ENCODE results near the gene HEXB. TPM values are rescaled to one million over a fixed set of nuclear protein-coding genes. Genes with fewer than 3 reads are reported as not detected.
A peak's percentile ranks its signal among the peaks of the same experiment; 100 is the strongest.

The HEXB gene
- total and polyA plus RNA-seq, 2 of the 13 experiments (the other 11 are each of a cell fraction or from before 2014, with no cell fraction given) = 100 to 104 TPM

DNA sequence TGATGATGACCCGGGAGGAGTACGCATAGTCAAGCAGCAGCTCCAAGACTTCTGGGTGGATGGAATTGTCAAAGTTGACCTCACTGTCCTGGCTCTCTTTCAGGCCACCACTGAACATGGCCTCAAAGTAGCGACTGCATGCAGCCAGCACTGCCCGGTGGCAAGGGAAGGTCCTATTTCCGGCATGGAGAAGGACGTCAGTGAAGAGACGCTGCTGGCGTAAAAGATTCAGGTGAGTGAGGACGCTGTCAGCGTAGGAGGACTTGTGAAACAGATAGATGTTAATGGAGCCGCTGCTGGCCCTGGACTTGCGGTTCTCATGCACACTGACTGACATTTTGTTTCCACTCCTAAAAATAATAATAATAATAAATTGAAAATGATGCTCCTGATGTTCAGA is 48.9 kb upstream of the HEXB start (continued):
- 0 out of 2 replicates have a peak, but pooled peaks have one; percentile 26 for TF ChIP-seq FUBP1 (CRISPR knock-in tag; IDR thresholded peaks at IDR 0.05; ENCODE audit: borderline replicate concordance)
- no peak for TF ChIP-seq KLF13 (CRISPR knock-in tag; IDR thresholded peaks at IDR 0.05)
- TF ChIP-seq ZSCAN25 (CRISPR knock-in tag; IDR thresholded peaks at IDR 0.05) = no peak
- TF ChIP-seq BCL6 (CRISPR knock-in tag; IDR thresholded peaks at IDR 0.05) = no peak
- no peak for TF ChIP-seq ZNF232 (CRISPR knock-in tag; IDR thresholded peaks at IDR 0.05; ENCODE audit: borderline replicate concordance)
- TF ChIP-seq ZNF264 (CRISPR knock-in tag; IDR thresholded peaks at IDR 0.05) = no peak
- TF ChIP-seq KAT2B (IDR thresholded peaks at IDR 0.05; ENCODE audit: borderline replicate concordance, low read depth, low read length) = no peak
- no peak for TF ChIP-seq IRF2 (CRISPR knock-in tag; IDR thresholded peaks at IDR 0.05)
- TF ChIP-seq RBM22 (optimal IDR thresholded peaks at IDR 0.05; ENCODE audit: low read length) = peak; percentile 3
- 0 out of 2 replicates have a peak, but pooled peaks have one; percentile 31 for TF ChIP-seq HOXA3 (CRISPR knock-in tag; IDR thresholded peaks at IDR 0.05)
- TF ChIP-seq MIXL1 (CRISPR knock-in tag; IDR thresholded peaks at IDR 0.05) = no peak
- TF ChIP-seq ZNF687 (CRISPR knock-in tag; IDR thresholded peaks at IDR 0.05) = peak; percentile 55
- no peak for TF ChIP-seq CCAR2 (optimal IDR thresholded peaks at IDR 0.05; ENCODE audit: low read depth, low read length)
- TF ChIP-seq ZNF205 (CRISPR knock-in tag; IDR thresholded peaks at IDR 0.05) = no peak
- peak; percentile 48; the same call in 1 of the 2 replicates for TF ChIP-seq ZBTB38 (CRISPR knock-in tag; IDR thresholded peaks at IDR 0.05)
- no peak for TF ChIP-seq ZNF878 (CRISPR knock-in tag; IDR thresholded peaks at IDR 0.05)
- TF ChIP-seq LCORL (IDR thresholded peaks at IDR 0.05) = no peak
- TF ChIP-seq LCORL (CRISPR knock-in tag; IDR thresholded peaks at IDR 0.05) = no peak
- TF ChIP-seq POLR2G (IDR thresholded peaks at IDR 0.05; ENCODE audit: low read depth, low read length) = 0 out of 2 replicates have a peak, but pooled peaks have one; percentile 20
- TF ChIP-seq, protein P1, sequence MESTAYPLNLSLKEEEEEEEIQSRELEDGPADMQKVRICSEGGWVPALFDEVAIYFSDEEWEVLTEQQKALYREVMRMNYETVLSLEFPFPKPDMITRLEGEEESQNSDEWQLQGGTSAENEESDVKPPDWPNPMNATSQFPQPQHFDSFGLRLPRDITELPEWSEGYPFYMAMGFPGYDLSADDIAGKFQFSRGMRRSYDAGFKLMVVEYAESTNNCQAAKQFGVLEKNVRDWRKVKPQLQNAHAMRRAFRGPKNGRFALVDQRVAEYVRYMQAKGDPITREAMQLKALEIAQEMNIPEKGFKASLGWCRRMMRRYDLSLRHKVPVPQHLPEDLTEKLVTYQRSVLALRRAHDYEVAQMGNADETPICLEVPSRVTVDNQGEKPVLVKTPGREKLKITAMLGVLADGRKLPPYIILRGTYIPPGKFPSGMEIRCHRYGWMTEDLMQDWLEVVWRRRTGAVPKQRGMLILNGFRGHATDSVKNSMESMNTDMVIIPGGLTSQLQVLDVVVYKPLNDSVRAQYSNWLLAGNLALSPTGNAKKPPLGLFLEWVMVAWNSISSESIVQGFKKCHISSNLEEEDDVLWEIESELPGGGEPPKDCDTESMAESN (CRISPR knock-in tag; conservative IDR thresholded peaks at IDR 0.05) = no peak
- no peak for TF ChIP-seq IKZF4 (CRISPR knock-in tag; IDR thresholded peaks at IDR 0.05; ENCODE audit: borderline replicate concordance, low read depth, not compliant biosample characterization)
- TF ChIP-seq ATF7-NPFF (CRISPR knock-in tag; IDR thresholded peaks at IDR 0.05; ENCODE audit: low read depth) = no peak
- no peak for TF ChIP-seq ZBTB7B (CRISPR knock-in tag; IDR thresholded peaks at IDR 0.05)
- no peak for TF ChIP-seq HNRNPH1 (optimal IDR thresholded peaks at IDR 0.05; ENCODE audit: low read depth, low read length)
- no peak for TF ChIP-seq ZNF772 (CRISPR knock-in tag; IDR thresholded peaks at IDR 0.05)
- no peak for TF ChIP-seq ZNF224 (CRISPR knock-in tag; IDR thresholded peaks at IDR 0.05)

Measured in HepG2 (cell line).